NCI-H2196 (cell line): ENCODE data around the gene POP7.

ENCODE experiments used
- DNase-seq: peaks from one replicate; lab custom pipeline; 2025; ENCODE audit not compliant: unreplicated experiment; lab: John Stamatoyannopoulos, UW

The POP7 gene

DNA sequence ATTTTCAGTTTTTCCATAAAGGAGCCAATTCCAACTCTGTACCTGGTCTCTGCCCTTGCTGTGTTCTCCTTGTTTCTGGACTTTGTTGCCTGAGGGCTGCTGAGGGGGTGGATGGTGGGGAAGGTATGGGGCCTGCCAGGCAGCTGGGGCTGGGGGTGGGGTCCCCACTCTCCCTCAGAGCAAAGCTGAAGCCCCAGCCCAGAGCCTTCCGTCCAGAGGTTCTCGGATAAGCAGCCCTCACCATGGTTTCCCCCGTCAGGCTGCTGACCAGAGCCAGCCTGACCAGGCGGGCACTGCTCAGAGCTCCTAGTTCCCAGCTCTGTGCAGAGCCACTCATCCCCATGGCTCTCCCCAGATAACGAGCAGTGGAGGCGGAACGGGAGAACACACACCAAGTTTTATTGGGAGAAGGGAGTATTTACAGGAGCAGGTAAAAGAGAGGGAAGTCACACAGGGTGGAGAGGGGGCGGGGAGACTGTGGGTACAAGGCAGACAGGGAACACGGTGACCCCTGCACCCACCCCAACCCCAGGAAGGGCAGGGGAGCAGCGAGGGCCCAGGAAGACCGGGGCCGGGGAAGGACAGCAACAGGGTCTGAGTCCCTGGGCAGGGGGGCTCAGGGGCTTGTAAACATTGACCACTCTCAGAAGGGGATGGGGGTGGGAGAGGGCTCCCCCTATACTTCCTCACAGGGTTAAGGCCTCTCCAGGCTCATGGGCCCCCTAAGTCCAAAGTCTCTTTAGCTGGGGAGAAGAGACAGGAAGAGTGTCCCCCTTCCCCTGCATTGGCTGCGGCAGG is 26.6 kb upstream of the POP7 start:
- DNase-seq, result no peak

DNA sequence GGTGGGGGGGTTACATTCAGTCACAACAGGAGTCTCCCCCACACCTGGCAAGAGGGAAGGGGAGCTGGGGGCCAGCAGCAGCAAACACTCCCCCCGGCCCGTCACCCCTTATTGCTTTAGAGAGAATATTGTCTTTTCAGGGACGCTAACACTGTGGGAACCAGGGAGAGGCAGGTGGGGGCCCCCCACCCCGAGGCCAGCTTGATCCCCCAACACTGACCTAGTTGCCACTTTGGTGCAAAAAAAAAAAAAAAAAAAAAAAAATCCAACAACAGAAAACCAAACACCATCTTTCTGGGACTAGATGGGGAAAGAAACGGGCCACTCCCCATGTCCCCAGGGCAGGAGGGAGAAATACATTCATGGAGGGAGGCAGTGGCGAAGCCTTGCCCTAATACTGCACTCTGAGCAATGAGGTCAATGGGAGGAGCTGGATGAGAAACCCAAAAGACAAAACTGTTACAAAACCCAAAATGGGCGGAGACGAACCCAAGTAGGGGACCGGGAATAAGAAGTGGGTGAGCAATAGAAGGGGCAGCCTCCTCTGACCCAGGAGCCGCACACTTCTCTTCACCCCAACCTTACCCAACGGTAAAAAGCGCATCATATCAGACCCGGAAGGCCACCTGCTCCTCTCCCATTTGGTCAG is 25.9 kb upstream of the POP7 start:
- DNase-seq, result no peak

DNA sequence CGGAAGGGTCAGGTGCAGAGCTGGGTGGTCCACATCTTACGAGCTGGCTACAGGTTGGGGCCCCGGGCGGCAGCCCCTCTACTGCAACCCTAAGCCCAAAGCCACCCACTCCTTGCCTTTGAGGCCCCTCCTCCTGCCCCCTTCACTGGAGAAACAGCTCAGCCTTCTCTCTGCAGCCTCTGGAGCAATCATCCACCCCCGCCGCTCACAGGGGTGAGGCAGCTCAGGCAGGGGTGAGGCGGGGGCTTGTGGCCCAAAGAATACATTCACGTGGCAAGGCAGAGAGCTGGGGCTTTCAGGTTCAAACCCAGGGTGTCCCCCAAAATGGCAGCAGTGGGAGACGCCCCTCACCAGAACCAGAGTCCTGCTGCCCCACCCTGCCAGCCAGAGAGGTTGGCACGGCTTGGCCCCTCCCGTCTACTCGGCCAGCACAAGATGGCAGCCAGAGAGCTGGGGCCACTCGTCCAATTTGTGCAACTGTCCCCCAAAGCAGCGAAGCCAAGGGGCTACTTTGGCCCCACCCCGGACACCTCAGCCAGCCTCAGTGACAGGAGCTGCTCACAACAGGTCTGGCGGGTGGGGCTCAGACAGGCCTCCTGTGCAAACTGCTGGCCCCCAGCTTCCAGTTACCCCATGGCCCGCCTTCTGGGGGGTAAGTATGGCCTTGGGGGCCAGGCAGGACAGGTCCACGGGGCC is 25.2 kb upstream of the POP7 start:
- DNase-seq, result no peak

GRCh38 chr7:100681491-100682227 is 24.3 kb upstream of the POP7 start:
- no peak for DNase-seq

DNA sequence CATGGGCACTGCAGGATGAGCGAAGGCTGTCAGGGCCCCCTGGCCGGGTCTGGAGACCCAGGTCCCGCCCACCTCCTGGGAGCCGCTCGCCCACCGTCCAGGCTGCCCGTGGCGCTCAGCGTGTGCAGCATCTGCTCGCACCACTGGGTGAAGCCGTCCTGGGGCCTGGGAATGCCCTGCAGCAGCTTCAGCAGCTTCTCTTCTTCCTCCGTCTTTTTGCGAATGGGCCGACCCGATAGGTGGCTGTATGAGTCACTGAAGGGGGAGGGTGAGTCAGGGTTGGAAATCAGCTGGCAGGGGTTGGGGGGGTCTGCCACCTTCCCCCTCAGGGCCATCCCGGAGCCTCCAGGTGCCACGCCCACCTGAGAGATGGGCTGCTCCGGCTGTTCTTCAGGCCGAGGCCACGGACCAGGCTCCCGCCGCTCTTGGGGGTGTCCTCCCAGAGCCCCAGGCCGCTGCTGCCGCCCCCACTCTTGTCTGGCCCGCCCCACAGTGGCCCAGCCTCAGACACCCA is 23.6 kb upstream of the POP7 start:
- no peak for DNase-seq

- DNase-seq, result no peak
Measured at GRCh38 chr7:100682991-100683658, 22.8 kb upstream of the POP7 start.

- no peak for DNase-seq
Measured at GRCh38 chr7:100683659-100684533, 22.0 kb upstream of the POP7 start.

DNA sequence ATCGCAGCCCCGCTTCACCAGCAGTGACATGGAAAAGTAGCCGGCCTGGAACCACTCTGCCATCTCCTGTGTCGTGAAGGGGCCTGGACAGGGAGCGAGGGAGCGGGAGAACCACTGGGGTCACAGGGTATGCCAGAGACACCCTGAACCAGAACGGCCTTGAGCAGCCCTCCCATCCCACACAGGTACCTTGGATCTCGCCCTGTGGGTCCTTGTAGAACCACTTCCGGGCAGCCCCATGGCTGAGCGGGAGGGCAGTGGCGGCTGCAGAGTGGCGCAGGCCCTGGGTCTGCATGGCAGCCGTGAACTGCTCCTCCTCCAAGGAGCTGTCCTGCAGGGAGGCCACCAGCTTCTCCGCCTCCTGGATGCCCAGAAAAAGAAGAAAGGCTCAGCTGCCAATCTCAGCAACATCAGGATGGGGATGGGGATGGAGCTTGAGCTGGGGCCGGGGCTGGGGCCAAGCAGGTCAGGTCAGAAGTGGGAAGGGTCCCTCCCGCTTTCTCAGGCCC is 21.3 kb upstream of the POP7 start:
- DNase-seq, result no peak

DNA sequence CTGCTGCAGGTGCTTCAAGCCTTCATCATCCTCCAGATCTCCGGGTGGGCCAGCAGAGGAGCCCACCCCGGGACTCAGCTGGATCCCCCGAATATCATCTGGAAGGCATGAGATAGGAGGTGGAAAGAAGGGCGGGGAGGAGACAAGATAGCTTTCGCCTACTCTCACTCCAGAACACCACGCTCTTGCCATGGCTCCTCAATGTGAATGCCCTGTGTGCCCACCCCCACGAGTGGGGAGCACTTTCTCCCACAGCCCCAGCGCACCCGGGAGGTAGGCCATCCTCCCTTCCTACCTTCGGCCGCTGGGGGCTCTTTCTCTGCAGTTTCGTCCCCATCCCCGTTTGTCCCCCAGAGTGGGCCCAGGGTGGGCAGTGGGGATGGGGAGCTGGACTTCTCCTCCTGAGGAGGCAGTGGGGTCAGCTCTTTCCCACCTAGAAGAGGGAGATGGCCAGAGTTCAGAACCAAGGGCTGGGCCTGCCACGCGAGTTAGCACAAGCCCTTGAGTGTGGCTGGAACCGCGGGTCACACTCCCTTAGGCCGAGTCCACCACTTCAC is 20.8 kb upstream of the POP7 start:
- no peak for DNase-seq

GRCh38 chr7:100685631-100686145 is 20.2 kb upstream of the POP7 start:
- no peak for DNase-seq

- DNase-seq, result no peak
Measured at GRCh38 chr7:100686201-100686821, 19.6 kb upstream of the POP7 start.

GRCh38 chr7:100686822-100687211 is 19.1 kb upstream of the POP7 start:
- no peak for DNase-seq

DNA sequence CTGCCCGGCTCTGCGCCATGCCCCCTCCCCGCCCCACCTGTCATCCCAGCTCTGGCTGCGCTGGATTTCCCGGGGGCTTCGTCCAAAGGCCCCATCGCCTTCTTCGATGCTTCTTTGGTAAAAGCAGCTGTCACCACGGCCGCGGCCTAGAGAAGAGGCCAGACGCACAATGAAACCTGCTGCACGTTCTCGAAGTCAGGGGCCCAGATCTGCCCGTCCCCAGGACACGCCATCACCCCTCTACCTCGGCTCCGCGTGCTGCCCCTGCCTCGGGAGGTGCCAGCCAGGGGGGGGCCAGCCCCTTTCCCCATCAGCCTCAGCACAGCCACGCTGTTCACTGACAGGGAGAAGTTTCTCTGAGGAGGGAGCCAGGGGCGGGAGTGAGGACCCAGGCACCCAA is 18.7 kb upstream of the POP7 start:
- DNase-seq, result no peak

DNA sequence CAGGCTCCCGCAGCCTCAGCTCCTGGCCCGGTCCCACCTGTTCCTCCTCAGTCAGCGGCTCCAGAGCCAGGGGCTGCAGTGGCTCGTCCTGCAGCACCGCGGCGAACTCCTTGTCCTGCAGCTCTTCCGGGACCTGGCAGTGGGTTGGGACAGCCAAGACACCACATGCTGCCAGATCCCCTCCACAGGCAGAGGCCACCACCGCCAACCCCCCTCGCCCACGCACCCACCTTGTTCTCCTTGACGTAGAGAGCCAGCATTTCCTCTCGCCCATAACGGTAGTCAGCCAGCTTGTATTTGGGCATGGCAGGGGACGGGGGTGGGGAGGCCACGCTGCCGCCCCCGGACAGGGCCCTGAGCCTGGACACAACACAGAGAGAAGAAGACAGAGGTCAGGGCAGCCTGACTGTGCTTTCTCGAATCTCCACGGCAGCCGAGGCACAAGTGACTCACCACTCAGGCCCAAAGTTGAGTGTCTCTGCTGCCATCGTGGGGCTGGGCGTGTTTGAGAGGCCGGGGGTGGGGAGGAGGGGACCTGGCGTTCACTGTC is 18.1 kb upstream of the POP7 start:
- DNase-seq, result no peak

- no peak for DNase-seq
Measured at GRCh38 chr7:100688326-100688860, 17.5 kb upstream of the POP7 start.

- DNase-seq, result no peak
Measured at GRCh38 chr7:100689230-100690135, 16.4 kb upstream of the POP7 start.
